A549 (cell line): Measurements from ENCODE around the gene SPATA9.

ENCODE experiments used
- MYC ChIP-seq: IDR thresholded peaks from 2 replicates; pipeline ENCODE4 v1.6.1; 2012; ENCODE audit warnings: mild to moderate bottlenecking, inconsistent platforms, low read length, improper control_type of control experiment, borderline replicate concordance
- RAD21 ChIP-seq, 2 experiments: fragments of >200 bp in 1 of 2; sonication (Bioruptor Twin) in 1 of 2; formaldehyde crosslinking in 1 of 2; IDR thresholded peaks in 1 of 2; conservative IDR thresholded peaks in 1 of 2; 2 replicates in 1 of 2; 3 replicates in 1 of 2; pipeline ENCODE4 v1.6.1; 2012 to 2018; ENCODE audit warnings: inconsistent platforms in 1 of 2
- TF ChIP-seq, protein P1 (sequence below): fragments of >200 bp; sonication (Bioruptor Twin); formaldehyde crosslinking; IDR thresholded peaks from 3 replicates; pipeline ENCODE4 v1.5.1; 2016

DNA sequence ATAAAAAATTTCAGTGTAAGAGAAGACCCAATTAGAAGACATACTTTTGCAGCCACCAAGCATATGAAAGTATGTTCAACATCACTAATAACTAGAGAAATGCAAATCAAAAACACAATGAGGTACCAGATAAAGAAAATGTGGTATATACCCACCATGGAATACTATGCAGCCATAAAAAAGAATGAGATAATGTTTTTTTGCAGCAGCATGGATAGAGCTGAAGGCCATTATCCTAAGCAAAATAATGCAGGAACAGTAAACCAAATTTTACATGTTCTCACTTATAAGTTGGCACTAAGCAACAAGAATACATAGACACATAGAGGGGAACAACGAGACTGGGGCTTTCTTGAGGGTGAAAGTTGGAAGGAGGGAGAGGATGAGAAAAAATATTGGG, 6.9 kb upstream of the SPATA9 start:
- TF ChIP-seq RAD21 (conservative IDR thresholded peaks at IDR 0.05 in 1 of 2, IDR thresholded peaks at IDR 0.05 in 1 of 2) (no peak), MYC (no peak)
- TF ChIP-seq, protein P1, sequence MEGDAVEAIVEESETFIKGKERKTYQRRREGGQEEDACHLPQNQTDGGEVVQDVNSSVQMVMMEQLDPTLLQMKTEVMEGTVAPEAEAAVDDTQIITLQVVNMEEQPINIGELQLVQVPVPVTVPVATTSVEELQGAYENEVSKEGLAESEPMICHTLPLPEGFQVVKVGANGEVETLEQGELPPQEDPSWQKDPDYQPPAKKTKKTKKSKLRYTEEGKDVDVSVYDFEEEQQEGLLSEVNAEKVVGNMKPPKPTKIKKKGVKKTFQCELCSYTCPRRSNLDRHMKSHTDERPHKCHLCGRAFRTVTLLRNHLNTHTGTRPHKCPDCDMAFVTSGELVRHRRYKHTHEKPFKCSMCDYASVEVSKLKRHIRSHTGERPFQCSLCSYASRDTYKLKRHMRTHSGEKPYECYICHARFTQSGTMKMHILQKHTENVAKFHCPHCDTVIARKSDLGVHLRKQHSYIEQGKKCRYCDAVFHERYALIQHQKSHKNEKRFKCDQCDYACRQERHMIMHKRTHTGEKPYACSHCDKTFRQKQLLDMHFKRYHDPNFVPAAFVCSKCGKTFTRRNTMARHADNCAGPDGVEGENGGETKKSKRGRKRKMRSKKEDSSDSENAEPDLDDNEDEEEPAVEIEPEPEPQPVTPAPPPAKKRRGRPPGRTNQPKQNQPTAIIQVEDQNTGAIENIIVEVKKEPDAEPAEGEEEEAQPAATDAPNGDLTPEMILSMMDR: no peak
